DND-41 (cell line): ENCODE data around the gene PPFIBP2.

Source experiments
- CTCF ChIP-seq: IDR thresholded peaks from 2 replicates; pipeline ENCODE4 v1.5.1; 2012; ENCODE audit warnings: borderline replicate concordance, low read length, moderate library complexity, mild to moderate bottlenecking; ENCODE audit not compliant: poor library complexity, severe bottlenecking; ENCODE audit errors: extremely low read depth
- EZH2 ChIP-seq: IDR thresholded peaks from 3 replicates; pipeline ENCODE4 v1.6.1; 2012; ENCODE audit warnings: borderline replicate concordance, low read depth, mild to moderate bottlenecking, moderate library complexity, low read length, inconsistent platforms; ENCODE audit not compliant: severe bottlenecking

DNA sequence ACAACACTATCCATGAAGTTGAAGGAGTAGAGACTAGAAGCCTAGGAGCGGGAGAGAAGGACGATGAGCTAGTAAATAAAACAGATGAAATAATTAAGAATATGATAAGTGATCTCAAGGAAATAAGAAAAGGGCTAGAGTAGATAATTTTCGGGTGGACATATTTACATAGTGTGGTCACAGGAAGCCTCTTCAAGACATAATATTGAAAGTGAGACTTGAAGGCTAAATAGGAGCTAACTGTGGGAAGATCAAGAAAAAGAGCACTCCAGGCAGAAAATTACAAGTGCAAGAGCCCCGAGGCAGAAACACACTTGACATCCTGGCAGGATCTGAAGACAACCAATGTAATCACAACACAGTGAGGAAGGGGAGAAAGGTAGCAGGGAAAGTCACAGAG, 11.9 kb upstream of the PPFIBP2 start:
- TF ChIP-seq CTCF (no peak), EZH2 (no peak)
